ENCODE data around the gene ARHGAP29.

Gene ARHGAP29

DNA sequence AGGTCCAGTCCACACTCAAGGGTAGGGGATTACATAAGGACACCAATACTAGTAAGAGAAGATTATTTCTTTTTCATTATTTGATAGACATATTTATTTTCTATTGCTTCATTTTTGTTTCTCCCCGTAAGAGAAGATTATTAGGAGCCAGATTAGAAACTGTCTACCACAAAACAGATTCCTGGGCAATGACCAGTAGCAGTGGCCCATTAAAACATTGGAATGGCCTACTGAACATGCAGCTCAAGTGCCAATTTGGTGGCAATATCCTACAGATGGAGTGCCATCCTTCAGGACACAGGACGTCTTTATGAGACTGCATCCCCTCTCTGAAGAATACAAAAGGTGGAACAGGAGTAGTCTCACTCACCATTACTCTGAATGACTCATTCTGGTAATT, 34.0 kb upstream of the ARHGAP29 start:
- Histone ChIP-seq H3K27ac (ENCODE audit: low read depth, low read length) (no peak overlapping the region), H3K79me1 (ENCODE audit: low read length) (no peaks in the 10 kb centered on the region), H4K12ac (ENCODE audit: low read depth, low read length) (no peak overlapping the region), H2AK5ac (ENCODE audit: low read length) (no peak overlapping the region), H3K18ac (ENCODE audit: low read length) (no peak overlapping the region), H3K9me3 (ENCODE audit: insufficient read depth, low read depth, low read length) (no peaks in the 10 kb centered on the region), H3K23ac (ENCODE audit: low read length) (no peak overlapping the region), H3K9ac (ENCODE audit: low read length) (no peak overlapping the region), H3K79me2 (ENCODE audit: control insufficient read depth, insufficient read depth, low read length, poor library complexity) (no peaks in the 10 kb centered on the region), H3K4me1 (ENCODE audit: control insufficient read depth in 1 of 2, insufficient read depth in 2 of 2, low read length in 2 of 2) (no peaks in the 10 kb centered on the region), H3K4me2 (ENCODE audit: low read length) (no peak overlapping the region), H2BK5ac (ENCODE audit: low read depth, low read length, poor library complexity) (no peak overlapping the region), H2BK120ac (ENCODE audit: insufficient read depth, low read length, poor library complexity) (no peak overlapping the region), H3K4me3 (ENCODE audit: low read depth, low read length) (no peak overlapping the region), H2BK12ac (ENCODE audit: low read length) (no peak overlapping the region), H3K36me3 (ENCODE audit: control insufficient read depth in 1 of 2, insufficient read depth in 2 of 2, low read length in 2 of 2) (no peaks in the 10 kb centered on the region), H3K4ac (ENCODE audit: low read depth, low read length) (no peak overlapping the region), H3K14ac (ENCODE audit: low read length) (no peak overlapping the region), H3K27me3 (ENCODE audit: insufficient read depth, low read length) (no peaks in the 10 kb centered on the region), H4K91ac (ENCODE audit: low read depth, low read length) (no peak overlapping the region), H4K8ac (ENCODE audit: low read depth, low read length) (no peak overlapping the region), H2AFZ (ENCODE audit: insufficient read depth, low read length, poor library complexity) (no peak overlapping the region)
- no peak for DNase-seq
- no CpG with 5 or more reads among the region's 2 CpGs for WGBS (ENCODE audit: extremely low coverage, insufficient coverage, insufficient read length)

DNA sequence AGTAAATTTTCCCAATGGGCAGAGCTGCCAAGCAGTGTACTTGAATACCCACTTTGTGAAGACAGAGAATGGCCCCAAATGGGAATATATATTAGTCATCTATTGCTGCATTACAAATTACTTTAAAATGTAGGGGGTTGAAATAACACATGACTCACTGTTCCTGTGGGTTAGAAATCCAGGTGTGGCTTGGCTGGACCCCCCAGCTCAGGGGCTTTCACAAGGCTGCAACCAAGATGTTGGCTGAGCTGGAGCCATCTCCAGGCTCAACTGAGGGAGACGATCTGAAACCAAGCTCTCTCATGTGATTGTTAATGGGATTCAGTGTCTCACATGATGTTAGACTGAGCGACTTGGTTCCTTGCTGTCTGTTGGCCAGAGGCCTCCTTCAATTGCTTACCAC, 33.4 kb upstream of the ARHGAP29 start:
- H3K9ac ChIP-seq (ENCODE audit: low read length): no peak overlapping the region
- no peak for DNase-seq
- H2BK120ac ChIP-seq (ENCODE audit: insufficient read depth, low read length, poor library complexity): no peak overlapping the region
- no peak overlapping the region for H4K91ac ChIP-seq (ENCODE audit: low read depth, low read length)
- no peaks in the 10 kb centered on the region for H3K79me2 ChIP-seq (ENCODE audit: control insufficient read depth, insufficient read depth, low read length, poor library complexity)
- H3K27ac ChIP-seq (ENCODE audit: low read depth, low read length): no peak overlapping the region
- no CpG with 5 or more reads among the region's 2 CpGs for WGBS (ENCODE audit: extremely low coverage, insufficient coverage, insufficient read length)
- H3K18ac ChIP-seq (ENCODE audit: low read length): no peak overlapping the region
- no peak overlapping the region for H3K4me2 ChIP-seq (ENCODE audit: low read length)
- H3K14ac ChIP-seq (ENCODE audit: low read length): no peak overlapping the region
- no peak overlapping the region for H2BK5ac ChIP-seq (ENCODE audit: low read depth, low read length, poor library complexity)
- no peak overlapping the region for H3K23ac ChIP-seq (ENCODE audit: low read length)
- H4K8ac ChIP-seq (ENCODE audit: low read depth, low read length): no peak overlapping the region
- H3K79me1 ChIP-seq (ENCODE audit: low read length): no peaks in the 10 kb centered on the region
- H3K4me1 ChIP-seq (ENCODE audit: control insufficient read depth in 1 of 2, insufficient read depth in 2 of 2, low read length in 2 of 2): no peaks in the 10 kb centered on the region
- H3K9me3 ChIP-seq (ENCODE audit: insufficient read depth, low read depth, low read length): no peaks in the 10 kb centered on the region
- no peak overlapping the region for H3K4ac ChIP-seq (ENCODE audit: low read depth, low read length)
- H4K12ac ChIP-seq (ENCODE audit: low read depth, low read length): no peak overlapping the region
- no peak overlapping the region for H2BK12ac ChIP-seq (ENCODE audit: low read length)
- no peak overlapping the region for H2AK5ac ChIP-seq (ENCODE audit: low read length)
- no peak overlapping the region for H2AFZ ChIP-seq (ENCODE audit: insufficient read depth, low read length, poor library complexity)
- no peaks in the 10 kb centered on the region for H3K36me3 ChIP-seq (ENCODE audit: control insufficient read depth in 1 of 2, insufficient read depth in 2 of 2, low read length in 2 of 2)
- no peak overlapping the region for H3K4me3 ChIP-seq (ENCODE audit: low read depth, low read length)
- no peaks in the 10 kb centered on the region for H3K27me3 ChIP-seq (ENCODE audit: insufficient read depth, low read length)

DNA sequence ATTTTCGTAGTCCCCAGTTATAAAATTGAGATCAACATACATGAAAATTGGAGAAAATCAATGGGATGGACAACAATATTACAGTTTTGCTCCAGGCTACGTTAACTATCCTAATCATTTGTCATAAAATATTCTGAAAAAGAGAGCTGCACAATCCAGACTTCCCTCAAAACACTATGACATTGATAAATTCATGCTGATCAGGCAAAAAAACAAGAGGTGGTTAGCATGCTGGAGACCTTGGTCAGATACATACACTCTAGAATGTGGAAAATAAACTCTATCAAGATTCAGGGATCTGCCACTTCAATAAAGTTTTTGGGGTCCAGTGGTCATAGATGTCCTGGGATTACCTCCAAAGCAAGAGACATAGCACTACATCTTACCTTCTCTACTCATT, 32.5 kb upstream of the ARHGAP29 start:
- Histone ChIP-seq H2BK5ac (ENCODE audit: low read depth, low read length, poor library complexity) (no peak overlapping the region), H3K79me1 (ENCODE audit: low read length) (no peaks in the 10 kb centered on the region), H2BK120ac (ENCODE audit: insufficient read depth, low read length, poor library complexity) (no peak overlapping the region), H3K4me3 (ENCODE audit: low read depth, low read length) (no peak overlapping the region), H3K14ac (ENCODE audit: low read length) (no peak overlapping the region), H3K9ac (ENCODE audit: low read length) (no peak overlapping the region), H3K23ac (ENCODE audit: low read length) (no peak overlapping the region), H4K8ac (ENCODE audit: low read depth, low read length) (no peak overlapping the region), H3K27me3 (ENCODE audit: insufficient read depth, low read length) (no peaks in the 10 kb centered on the region), H4K91ac (ENCODE audit: low read depth, low read length) (no peak overlapping the region), H3K27ac (ENCODE audit: low read depth, low read length) (no peak overlapping the region), H3K4me2 (ENCODE audit: low read length) (no peak overlapping the region), H4K12ac (ENCODE audit: low read depth, low read length) (no peak overlapping the region), H2BK12ac (ENCODE audit: low read length) (no peak overlapping the region), H2AK5ac (ENCODE audit: low read length) (no peak overlapping the region), H3K9me3 (ENCODE audit: insufficient read depth, low read depth, low read length) (no peaks in the 10 kb centered on the region), H3K36me3 (ENCODE audit: control insufficient read depth in 1 of 2, insufficient read depth in 2 of 2, low read length in 2 of 2) (no peaks in the 10 kb centered on the region), H3K18ac (ENCODE audit: low read length) (no peak overlapping the region), H3K4ac (ENCODE audit: low read depth, low read length) (no peak overlapping the region), H3K4me1 (ENCODE audit: control insufficient read depth in 1 of 2, insufficient read depth in 2 of 2, low read length in 2 of 2) (no peaks in the 10 kb centered on the region), H3K79me2 (ENCODE audit: control insufficient read depth, insufficient read depth, low read length, poor library complexity) (no peaks in the 10 kb centered on the region), H2AFZ (ENCODE audit: insufficient read depth, low read length, poor library complexity) (no peak overlapping the region)
- no CpG with 5 or more reads among the region's 2 CpGs for WGBS (ENCODE audit: extremely low coverage, insufficient coverage, insufficient read length)
- DNase-seq: no peak

DNA sequence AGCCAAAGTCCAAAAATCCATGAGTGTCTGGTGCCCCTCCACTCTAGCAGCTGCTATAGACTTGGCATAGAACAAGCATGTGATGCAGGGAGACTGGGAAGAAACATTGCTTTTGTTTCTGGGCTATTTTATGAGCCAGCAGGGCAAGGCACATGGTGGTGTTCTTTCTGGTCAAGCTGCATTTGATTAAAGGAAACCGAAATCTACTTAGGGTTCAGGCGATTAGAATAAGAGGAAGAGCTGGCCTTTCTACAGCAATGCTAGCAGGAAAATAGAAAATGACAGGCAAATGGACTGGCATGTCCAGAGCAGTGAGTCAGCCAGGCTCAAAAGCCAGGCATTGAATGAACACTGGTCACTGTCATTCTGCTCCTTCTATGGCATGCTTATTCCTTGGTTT, 28.5 kb upstream of the ARHGAP29 start:
- Histone ChIP-seq H3K4me3 (ENCODE audit: low read depth, low read length) (no peak overlapping the region), H3K4ac (ENCODE audit: low read depth, low read length) (no peak overlapping the region), H2BK5ac (ENCODE audit: low read depth, low read length, poor library complexity) (no peak overlapping the region), H3K9ac (ENCODE audit: low read length) (no peak overlapping the region), H3K23ac (ENCODE audit: low read length) (no peak overlapping the region), H3K36me3 (ENCODE audit: control insufficient read depth in 1 of 2, insufficient read depth in 2 of 2, low read length in 2 of 2) (no peaks in the 10 kb centered on the region), H2AK5ac (ENCODE audit: low read length) (no peak overlapping the region), H2BK12ac (ENCODE audit: low read length) (no peak overlapping the region), H2AFZ (ENCODE audit: insufficient read depth, low read length, poor library complexity) (no peak overlapping the region), H3K14ac (ENCODE audit: low read length) (no peak overlapping the region), H3K27me3 (ENCODE audit: insufficient read depth, low read length) (no peaks in the 10 kb centered on the region), H4K8ac (ENCODE audit: low read depth, low read length) (no peak overlapping the region), H3K4me1 (ENCODE audit: control insufficient read depth in 1 of 2, insufficient read depth in 2 of 2, low read length in 2 of 2) (no peaks in the 10 kb centered on the region), H3K79me1 (ENCODE audit: low read length) (no peaks in the 10 kb centered on the region), H3K18ac (ENCODE audit: low read length) (no peak overlapping the region), H3K79me2 (ENCODE audit: control insufficient read depth, insufficient read depth, low read length, poor library complexity) (no peaks in the 10 kb centered on the region), H3K9me3 (ENCODE audit: insufficient read depth, low read depth, low read length) (no peaks in the 10 kb centered on the region), H2BK120ac (ENCODE audit: insufficient read depth, low read length, poor library complexity) (no peak overlapping the region), H4K12ac (ENCODE audit: low read depth, low read length) (no peak overlapping the region), H3K4me2 (ENCODE audit: low read length) (no peak overlapping the region), H3K27ac (ENCODE audit: low read depth, low read length) (no peak overlapping the region), H4K91ac (ENCODE audit: low read depth, low read length) (no peak overlapping the region)
- no peak for DNase-seq
- no CpG with 5 or more reads among the region's 2 CpGs for WGBS (ENCODE audit: extremely low coverage, insufficient coverage, insufficient read length)
